IMR-90 (cell line): ENCODE measurements around the gene ERG. TPM values are rescaled to one million over a fixed set of nuclear protein-coding genes. Genes with fewer than 3 reads are reported as not detected.

ENCODE experiments used
- ATAC-seq: fragments of 200-7000 bp; cut with Tn5 transposase; 2 replicates; pipeline ENCODE4 v1.9.1; 2020; ENCODE audit warnings: low read depth, mild to moderate bottlenecking, moderate library complexity
- BruUV-seq: library from RNA; stranded (reverse); fragments of 400-500 nt; replicated peaks from 2 replicates; lab custom pipeline; 2021; lab: Mats Ljungman, UMichigan
- CTCF ChIA-PET: fragments of 300-600 bp; formaldehyde crosslinking; extraction: SDS; loops from one replicate; lab custom pipeline; 2021; ENCODE audit warnings: antibody characterized with exemption; lab: Yijun Ruan, JAX
- POLR2A ChIA-PET: fragments of 300-600 bp; sonication (Branson Sonifier 250); formaldehyde crosslinking; loops from one replicate; lab custom pipeline; 2022; ENCODE audit warnings: antibody characterized with exemption; ENCODE audit not compliant: unreplicated experiment; lab: Charles Lee
- DNase-seq: peaks from one replicate; pipeline ENCODE4 v3.0.0; 2013
- H2AFZ ChIP-seq: replicated peaks from 2 replicates; pipeline ENCODE3; 2013; ENCODE audit warnings: low read length, mild to moderate bottlenecking; ENCODE audit not compliant: poor library complexity
- H2AK5ac ChIP-seq: 2 replicates; pipeline ENCODE4 v1.6.1; 2013; ENCODE audit warnings: low read depth, low read length, inconsistent platforms
- H2AK9ac ChIP-seq: replicated peaks from 2 replicates; pipeline ENCODE3; 2013; ENCODE audit warnings: mild to moderate bottlenecking, low read depth, low read length, moderate library complexity; ENCODE audit not compliant: poor library complexity
- H2BK120ac ChIP-seq: 2 replicates; pipeline ENCODE4 v1.6.1; 2013; ENCODE audit warnings: low read depth, low read length, inconsistent platforms
- H2BK15ac ChIP-seq: 3 replicates; pipeline ENCODE4 v1.6.1; 2013; ENCODE audit warnings: low read depth, low read length, inconsistent platforms
- H2BK20ac ChIP-seq: 2 replicates; pipeline ENCODE4 v1.6.1; 2013; ENCODE audit warnings: low read depth, mild to moderate bottlenecking, inconsistent platforms, low read length, moderate library complexity
- H2BK5ac ChIP-seq: 2 replicates; pipeline ENCODE4 v1.6.1; 2013; ENCODE audit warnings: mild to moderate bottlenecking, low read depth, low read length, inconsistent platforms; ENCODE audit not compliant: poor library complexity, severe bottlenecking
- H3K14ac ChIP-seq: replicated peaks from 2 replicates; pipeline ENCODE4 v1.6.1; 2013; ENCODE audit warnings: low read depth, low read length, inconsistent platforms
- H3K18ac ChIP-seq: 2 replicates; pipeline ENCODE4 v1.6.1; 2013; ENCODE audit warnings: low read depth, low read length, control low read depth
- H3K23ac ChIP-seq: 2 replicates; pipeline ENCODE4 v1.6.1; 2013; ENCODE audit warnings: low read depth, low read length, inconsistent platforms
- H3K27ac ChIP-seq: 2 replicates; pipeline ENCODE4 v1.5.1; 2013; ENCODE audit warnings: mild to moderate bottlenecking, control low read depth, low read length; ENCODE audit not compliant: insufficient read depth
- H3K27me3 ChIP-seq: 2 replicates; pipeline ENCODE4 v1.6.1; 2013; ENCODE audit warnings: low read length; ENCODE audit not compliant: control insufficient read depth, insufficient read depth
- H3K36me3 ChIP-seq: 2 replicates; pipeline ENCODE4 v1.6.1; 2013; ENCODE audit warnings: low read length, mixed read lengths; ENCODE audit not compliant: control insufficient read depth, insufficient read depth
- H3K4ac ChIP-seq: 2 replicates; pipeline ENCODE4 v1.6.1; 2013; ENCODE audit warnings: low read depth, low read length, inconsistent platforms
- H3K4me1 ChIP-seq: 2 replicates; pipeline ENCODE4 v1.6.1; 2013; ENCODE audit warnings: low read length, mixed read lengths; ENCODE audit not compliant: control insufficient read depth, insufficient read depth
- H3K4me2 ChIP-seq: 2 replicates; pipeline ENCODE4 v1.6.1; 2013; ENCODE audit warnings: low read depth, mild to moderate bottlenecking, control low read depth, low read length, moderate library complexity
- H3K4me3 ChIP-seq: 2 replicates; pipeline ENCODE4 v1.5.1; 2013; ENCODE audit warnings: low read depth, mild to moderate bottlenecking, control low read depth, low read length, moderate library complexity; ENCODE audit not compliant: insufficient read depth
- H3K56ac ChIP-seq: 2 replicates; pipeline ENCODE4 v1.6.1; 2013; ENCODE audit warnings: low read length, inconsistent platforms; ENCODE audit not compliant: insufficient read depth; ENCODE audit errors: extremely low read depth
- H3K79me1 ChIP-seq, 2 experiments: 2 replicates each; pipeline ENCODE4 v1.6.1; 2013; ENCODE audit warnings: low read length in 2 of 2, inconsistent platforms in 1 of 2, low read depth in 1 of 2
- H3K9ac ChIP-seq: 2 replicates; pipeline ENCODE4 v1.6.1; 2013; ENCODE audit warnings: low read depth, low read length, control low read depth
- H3K9me1 ChIP-seq: 2 replicates; pipeline ENCODE4 v1.6.1; 2013; ENCODE audit warnings: low read length, inconsistent platforms; ENCODE audit not compliant: insufficient read depth
- H3K9me3 ChIP-seq: 2 replicates; pipeline ENCODE4 v1.6.1; 2013; ENCODE audit warnings: low read length; ENCODE audit not compliant: control insufficient read depth, insufficient read depth
- H4K20me1 ChIP-seq: 2 replicates; pipeline ENCODE4 v1.6.1; 2013; ENCODE audit warnings: low read length, inconsistent platforms; ENCODE audit not compliant: insufficient read depth
- H4K5ac ChIP-seq: 2 replicates; pipeline ENCODE4 v1.6.1; 2013; ENCODE audit warnings: mild to moderate bottlenecking, low read depth, low read length, control low read depth
- H4K8ac ChIP-seq, 2 experiments: 2 replicates each; pipeline ENCODE4 v1.6.1; 2013; ENCODE audit warnings: low read depth in 2 of 2, low read length in 2 of 2, control low read depth in 1 of 2, inconsistent platforms in 1 of 2
- H4K91ac ChIP-seq: 2 replicates; pipeline ENCODE4 v1.6.1; 2013; ENCODE audit warnings: low read depth, low read length, inconsistent platforms; ENCODE audit not compliant: insufficient read depth
- CEBPB ChIP-seq: IDR thresholded peaks from 2 replicates; pipeline ENCODE4 v1.6.1; 2012; ENCODE audit warnings: low read depth, low read length, improper control_type of control experiment
- FOS ChIP-seq: fragments of 150-350 bp; IDR thresholded peaks from 2 replicates; pipeline ENCODE4 v1.6.1; 2016; ENCODE audit warnings: low read depth, low read length
- RAD21 ChIP-seq: IDR thresholded peaks from 2 replicates; pipeline ENCODE4 v1.6.1; 2012; ENCODE audit warnings: low read length, improper control_type of control experiment
- WGBS, 2 experiments: methylation state at CpG; one replicate each; pipeline versions ENCODE4 v1.1.5 to v1.1.7; 2013; ENCODE audit warnings: missing lambda C conversion rate in 2 of 2; ENCODE audit not compliant: insufficient read length in 1 of 2; ENCODE audit errors: extremely low coverage in 2 of 2; 5-methylcytosine and 5-hydroxymethylcytosine counted together
- dilution Hi-C: fragments of 300-500 bp; cut with HindIII; formaldehyde crosslinking; loops from one replicate; pipeline ENCODE4 v1.14.3; 2018; ENCODE audit warnings: low sequenced_read_pairs; ENCODE audit not compliant: unreplicated experiment
- in situ Hi-C: fragments of 300-500 bp; cut with MboI; formaldehyde crosslinking; loops from 3 replicates; pipeline ENCODE4 v1.14.3; 2019; ENCODE audit warnings: low sequenced_read_pairs, inconsistent platforms, mixed read lengths
- intact Hi-C: fragments of 100-400 bp; cut with micrococcal nuclease; formaldehyde crosslinking; loops from 2 replicates; pipeline ENCODE4 v1.10.0; 2022
- polyA plus RNA-seq, 3 experiments: library from polyadenylated mRNA; depleted of rRNA; stranded (reverse); fragments of >200 nt; gene quantifications; 2 replicates each; pipeline ENCODE4 v1.2.3, GENCODE V29; 2012; ENCODE audit warnings: low replicate concordance in 1 of 3
- total RNA-seq: library from RNA; depleted of rRNA; stranded (reverse); fragments of >200 nt; gene quantifications from 2 replicates; pipeline ENCODE4 v1.2.3, GENCODE V29; 2012

The ERG gene
- total and polyA plus RNA-seq, 2 of the 4 experiments (the other 2 are of a cell fraction), result not detected

- intact Hi-C loops (loop anchor here (5.0 kb wide), 1 partner anchor 754 kb away; no protein-coding TSS in a partner anchor), dilution Hi-C loops (no loop called here), in situ Hi-C loops (loop anchor here (25.0 kb wide), 1 partner anchor 779 kb away; no protein-coding TSS in a partner anchor)
- no peaks in the 10 kb centered on the region for H3K36me3 ChIP-seq
- no peaks in the 10 kb centered on the region for H3K79me1 ChIP-seq
- H3K4ac ChIP-seq, result no peak overlapping the region
- H4K20me1 ChIP-seq, result no peaks in the 10 kb centered on the region
- H3K4me3 ChIP-seq, result no peak overlapping the region
- H3K9me1 ChIP-seq, result no peaks in the 10 kb centered on the region
- ChIA-PET POLR2A (no interaction called here), CTCF (no interaction called here)
- H3K27me3 ChIP-seq, result peaks cover 21% of the 10 kb centered on the region
- H3K4me1 ChIP-seq, result no peaks in the 10 kb centered on the region
- H2AK9ac ChIP-seq, result no peak overlapping the region
- H3K14ac ChIP-seq, result no peak overlapping the region
- TF ChIP-seq RAD21 (no peak), FOS (no peak), CEBPB (no peak)
- no TSS peak for BruUV-seq
- no peak overlapping the region for H3K18ac ChIP-seq
- no peak overlapping the region for H3K56ac ChIP-seq
- H2AFZ ChIP-seq, result peak overlapping the region; percentile 15
- H2AK5ac ChIP-seq, result no peak overlapping the region
- no peak overlapping the region for H3K9ac ChIP-seq
- no peak overlapping the region for H3K27ac ChIP-seq
- H3K4me2 ChIP-seq, result no peak overlapping the region
- no peak for ATAC-seq
- H2BK120ac ChIP-seq, result no peak overlapping the region
- no peak overlapping the region for H2BK15ac ChIP-seq
- H4K8ac ChIP-seq, result no peak overlapping the region
- no peak overlapping the region for H3K23ac ChIP-seq
- H3K9me3 ChIP-seq, result no peaks in the 10 kb centered on the region
- H2BK5ac ChIP-seq, result no peak overlapping the region
- H4K91ac ChIP-seq, result no peak overlapping the region
- no peak for DNase-seq
- no peak overlapping the region for H2BK20ac ChIP-seq
- no peak overlapping the region for H4K5ac ChIP-seq
- 88% methylated on average over 13 of the region's 34 CpGs; no CpG with 5 or more reads in 1 of the 2 experiments for WGBS, 2 experiments
Measured at GRCh38 chr21:38383411-38384237, 114.7 kb downstream of the ERG start.
